ENCODE measurements around the gene C5AR1. TPM values are rescaled to one million over a fixed set of nuclear protein-coding genes. Genes with fewer than 3 reads are reported as not detected.

Gene C5AR1
- polyA plus RNA-seq, 1 of the 3 experiments (the other 2 are of a cell fraction), result 1.2 TPM

DNA sequence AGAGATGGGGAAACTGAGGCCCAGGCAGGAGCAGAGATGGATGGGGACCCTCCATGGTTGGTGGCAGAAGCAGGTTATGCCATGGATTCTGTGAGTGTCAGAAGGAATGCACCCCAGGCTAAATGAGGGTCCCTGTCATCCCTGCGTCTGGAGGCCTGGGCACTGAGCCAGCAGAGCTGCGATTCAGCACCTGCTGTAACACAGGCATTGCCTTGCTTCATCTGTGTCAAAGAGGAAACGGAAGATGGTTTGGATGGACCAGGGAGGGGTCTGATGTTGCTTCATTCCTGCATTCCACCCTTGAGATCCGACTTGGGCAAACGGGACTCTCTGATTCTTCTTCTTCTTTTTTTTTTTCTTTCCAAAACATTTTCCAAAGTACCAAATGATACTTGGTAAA, 1.2 kb downstream of the C5AR1 start:
- Histone ChIP-seq H3K9me2 (no peaks in the 10 kb centered on the region), H3K4me1 (ENCODE audit: control insufficient read depth in 1 of 2, insufficient read depth in 2 of 2, low read depth in 1 of 2, low read length in 1 of 2) (peaks cover 0 to 4% of the 10 kb centered on the region in 2 experiments; a peak in 2 of 4 replicates), H3F3A (replicated peaks; ENCODE audit: insufficient read depth) (peaks cover 19% of the 10 kb centered on the region), H3K79me2 (ENCODE audit: insufficient read depth) (no peaks in the 10 kb centered on the region), H4K20me1 (ENCODE audit: insufficient read depth) (no peaks in the 10 kb centered on the region), H3K4me3 (ENCODE audit: low read depth in 2 of 2, low read length in 1 of 2) (no peak overlapping the region), H3K36me3 (replicated peaks in 1 of 2; ENCODE audit: control insufficient read depth in 1 of 2, insufficient read depth in 2 of 2, low read length in 1 of 2) (no peaks in the 10 kb centered on the region), H3K9ac (no peak overlapping the region), H3K4me2 (no peak overlapping the region), H3K27ac (ENCODE audit: low read depth in 2 of 2, low read length in 1 of 2) (no peak overlapping the region), H3K9me3 (no peaks in the 10 kb centered on the region), H3K27me3 (ENCODE audit: insufficient read depth) (peaks cover 24% of the 10 kb centered on the region), H2AFZ (ENCODE audit: low read depth) (no peak overlapping the region)
- ChIA-PET CTCF (interaction anchor here (1.2 kb wide), 1 partner anchor 81 kb away, joined by 4 read pairs; no protein-coding TSS in a partner anchor), POLR2A (interaction anchor here (0.6 kb wide), 1 partner anchor 290 kb away, joined by 3 read pairs; no protein-coding TSS in a partner anchor)
- 2% methylated on average over 4 of the region's 5 CpGs for WGBS (ENCODE audit: low lambda C conversion rate)
- DNase-seq, result peak; percentile 62
- TF ChIP-seq ELF1 (IDR thresholded peaks at IDR 0.05) (no peak), NFIC (IDR thresholded peaks at IDR 0.05; ENCODE audit: borderline replicate concordance) (peak; percentile 41), RCOR1 (IDR thresholded peaks at IDR 0.05; ENCODE audit: low read length) (peak; percentile 98)
- TF ChIP-seq, protein P1, sequence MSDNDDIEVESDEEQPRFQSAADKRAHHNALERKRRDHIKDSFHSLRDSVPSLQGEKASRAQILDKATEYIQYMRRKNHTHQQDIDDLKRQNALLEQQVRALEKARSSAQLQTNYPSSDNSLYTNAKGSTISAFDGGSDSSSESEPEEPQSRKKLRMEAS (IDR thresholded peaks at IDR 0.05; ENCODE audit: low read depth), result no peak
- TF ChIP-seq, protein P2, sequence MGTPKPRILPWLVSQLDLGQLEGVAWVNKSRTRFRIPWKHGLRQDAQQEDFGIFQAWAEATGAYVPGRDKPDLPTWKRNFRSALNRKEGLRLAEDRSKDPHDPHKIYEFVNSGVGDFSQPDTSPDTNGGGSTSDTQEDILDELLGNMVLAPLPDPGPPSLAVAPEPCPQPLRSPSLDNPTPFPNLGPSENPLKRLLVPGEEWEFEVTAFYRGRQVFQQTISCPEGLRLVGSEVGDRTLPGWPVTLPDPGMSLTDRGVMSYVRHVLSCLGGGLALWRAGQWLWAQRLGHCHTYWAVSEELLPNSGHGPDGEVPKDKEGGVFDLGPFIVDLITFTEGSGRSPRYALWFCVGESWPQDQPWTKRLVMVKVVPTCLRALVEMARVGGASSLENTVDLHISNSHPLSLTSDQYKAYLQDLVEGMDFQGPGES (IDR thresholded peaks at IDR 0.05; ENCODE audit: low read depth, low read length), result no peak
- TF ChIP-seq, protein P3, sequence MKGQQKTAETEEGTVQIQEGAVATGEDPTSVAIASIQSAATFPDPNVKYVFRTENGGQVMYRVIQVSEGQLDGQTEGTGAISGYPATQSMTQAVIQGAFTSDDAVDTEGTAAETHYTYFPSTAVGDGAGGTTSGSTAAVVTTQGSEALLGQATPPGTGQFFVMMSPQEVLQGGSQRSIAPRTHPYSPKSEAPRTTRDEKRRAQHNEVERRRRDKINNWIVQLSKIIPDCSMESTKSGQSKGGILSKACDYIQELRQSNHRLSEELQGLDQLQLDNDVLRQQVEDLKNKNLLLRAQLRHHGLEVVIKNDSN (IDR thresholded peaks at IDR 0.05; ENCODE audit: borderline replicate concordance, low read depth), result no peak

DNA sequence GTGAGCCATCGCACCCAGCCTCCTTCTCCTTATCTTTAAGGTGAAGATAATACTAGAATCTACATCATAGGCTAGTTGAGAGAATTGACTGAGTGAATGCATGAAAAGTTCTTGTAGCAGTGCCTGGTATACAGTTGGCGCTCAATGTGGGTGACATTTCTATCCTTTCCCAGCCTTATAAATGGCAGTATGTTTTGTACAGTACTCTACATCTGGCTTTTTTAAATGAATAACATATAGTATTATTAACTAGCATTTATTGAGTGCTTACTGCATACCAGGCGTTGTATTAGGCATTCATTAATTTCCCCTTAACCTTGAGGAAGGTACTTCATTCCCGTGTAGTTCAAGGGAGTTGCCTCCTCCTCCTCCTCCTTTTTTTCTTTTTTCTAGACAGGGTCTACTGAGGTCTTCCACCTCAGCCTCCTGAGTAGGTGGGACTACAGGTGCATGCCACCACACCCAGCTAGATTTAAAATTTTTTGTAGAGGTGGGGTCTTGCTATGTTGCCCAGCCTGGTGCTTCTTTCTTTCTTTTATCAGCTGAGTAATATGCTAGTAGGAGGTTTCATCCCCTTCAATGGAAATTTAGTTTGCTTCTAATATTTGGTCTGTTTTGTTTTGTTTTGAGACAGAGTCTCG, 2.8 kb downstream of the C5AR1 start:
- CTCF ChIA-PET, result no interaction called here
- 51% methylated on average over 5 of the region's 5 CpGs for WGBS (ENCODE audit: low lambda C conversion rate)
- no peaks in the 10 kb centered on the region for H3K9me2 ChIP-seq
- TF ChIP-seq ELF1 (IDR thresholded peaks at IDR 0.05) (no peak), RXRA (IDR thresholded peaks at IDR 0.05; ENCODE audit: borderline replicate concordance, low read depth) (no peak), FOSL2 (IDR thresholded peaks at IDR 0.05; ENCODE audit: borderline replicate concordance, low read depth) (no peak), TEAD4 (IDR thresholded peaks at IDR 0.05; ENCODE audit: borderline replicate concordance, insufficient read depth) (no peak), TAF1 (IDR thresholded peaks at IDR 0.05; ENCODE audit: borderline replicate concordance, low read depth, low read length) (no peak), SIN3A (IDR thresholded peaks at IDR 0.05; ENCODE audit: borderline replicate concordance, low read depth, low read length) (no peak), EP300 (IDR thresholded peaks at IDR 0.05; ENCODE audit: borderline replicate concordance in 1 of 2, low read depth in 1 of 2, low read length in 1 of 2) (no peak), JUND (IDR thresholded peaks at IDR 0.05) (no peak), MEF2A (IDR thresholded peaks at IDR 0.05; ENCODE audit: borderline replicate concordance, low read depth) (no peak), EZH2phosphoT487 (IDR thresholded peaks at IDR 0.05; ENCODE audit: borderline replicate concordance, low read depth) (no peak)
- TF ChIP-seq, protein P4, sequence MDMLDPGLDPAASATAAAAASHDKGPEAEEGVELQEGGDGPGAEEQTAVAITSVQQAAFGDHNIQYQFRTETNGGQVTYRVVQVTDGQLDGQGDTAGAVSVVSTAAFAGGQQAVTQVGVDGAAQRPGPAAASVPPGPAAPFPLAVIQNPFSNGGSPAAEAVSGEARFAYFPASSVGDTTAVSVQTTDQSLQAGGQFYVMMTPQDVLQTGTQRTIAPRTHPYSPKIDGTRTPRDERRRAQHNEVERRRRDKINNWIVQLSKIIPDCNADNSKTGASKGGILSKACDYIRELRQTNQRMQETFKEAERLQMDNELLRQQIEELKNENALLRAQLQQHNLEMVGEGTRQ (IDR thresholded peaks at IDR 0.05; ENCODE audit: borderline replicate concordance, low read depth, low read length), result no peak
- TF ChIP-seq, protein P5, sequence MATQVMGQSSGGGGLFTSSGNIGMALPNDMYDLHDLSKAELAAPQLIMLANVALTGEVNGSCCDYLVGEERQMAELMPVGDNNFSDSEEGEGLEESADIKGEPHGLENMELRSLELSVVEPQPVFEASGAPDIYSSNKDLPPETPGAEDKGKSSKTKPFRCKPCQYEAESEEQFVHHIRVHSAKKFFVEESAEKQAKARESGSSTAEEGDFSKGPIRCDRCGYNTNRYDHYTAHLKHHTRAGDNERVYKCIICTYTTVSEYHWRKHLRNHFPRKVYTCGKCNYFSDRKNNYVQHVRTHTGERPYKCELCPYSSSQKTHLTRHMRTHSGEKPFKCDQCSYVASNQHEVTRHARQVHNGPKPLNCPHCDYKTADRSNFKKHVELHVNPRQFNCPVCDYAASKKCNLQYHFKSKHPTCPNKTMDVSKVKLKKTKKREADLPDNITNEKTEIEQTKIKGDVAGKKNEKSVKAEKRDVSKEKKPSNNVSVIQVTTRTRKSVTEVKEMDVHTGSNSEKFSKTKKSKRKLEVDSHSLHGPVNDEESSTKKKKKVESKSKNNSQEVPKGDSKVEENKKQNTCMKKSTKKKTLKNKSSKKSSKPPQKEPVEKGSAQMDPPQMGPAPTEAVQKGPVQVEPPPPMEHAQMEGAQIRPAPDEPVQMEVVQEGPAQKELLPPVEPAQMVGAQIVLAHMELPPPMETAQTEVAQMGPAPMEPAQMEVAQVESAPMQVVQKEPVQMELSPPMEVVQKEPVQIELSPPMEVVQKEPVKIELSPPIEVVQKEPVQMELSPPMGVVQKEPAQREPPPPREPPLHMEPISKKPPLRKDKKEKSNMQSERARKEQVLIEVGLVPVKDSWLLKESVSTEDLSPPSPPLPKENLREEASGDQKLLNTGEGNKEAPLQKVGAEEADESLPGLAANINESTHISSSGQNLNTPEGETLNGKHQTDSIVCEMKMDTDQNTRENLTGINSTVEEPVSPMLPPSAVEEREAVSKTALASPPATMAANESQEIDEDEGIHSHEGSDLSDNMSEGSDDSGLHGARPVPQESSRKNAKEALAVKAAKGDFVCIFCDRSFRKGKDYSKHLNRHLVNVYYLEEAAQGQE (IDR thresholded peaks at IDR 0.05; ENCODE audit: low read depth, low read length), result no peak
- TF ChIP-seq, protein P6, sequence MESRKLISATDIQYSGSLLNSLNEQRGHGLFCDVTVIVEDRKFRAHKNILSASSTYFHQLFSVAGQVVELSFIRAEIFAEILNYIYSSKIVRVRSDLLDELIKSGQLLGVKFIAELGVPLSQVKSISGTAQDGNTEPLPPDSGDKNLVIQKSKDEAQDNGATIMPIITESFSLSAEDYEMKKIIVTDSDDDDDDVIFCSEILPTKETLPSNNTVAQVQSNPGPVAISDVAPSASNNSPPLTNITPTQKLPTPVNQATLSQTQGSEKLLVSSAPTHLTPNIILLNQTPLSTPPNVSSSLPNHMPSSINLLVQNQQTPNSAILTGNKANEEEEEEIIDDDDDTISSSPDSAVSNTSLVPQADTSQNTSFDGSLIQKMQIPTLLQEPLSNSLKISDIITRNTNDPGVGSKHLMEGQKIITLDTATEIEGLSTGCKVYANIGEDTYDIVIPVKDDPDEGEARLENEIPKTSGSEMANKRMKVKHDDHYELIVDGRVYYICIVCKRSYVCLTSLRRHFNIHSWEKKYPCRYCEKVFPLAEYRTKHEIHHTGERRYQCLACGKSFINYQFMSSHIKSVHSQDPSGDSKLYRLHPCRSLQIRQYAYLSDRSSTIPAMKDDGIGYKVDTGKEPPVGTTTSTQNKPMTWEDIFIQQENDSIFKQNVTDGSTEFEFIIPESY (IDR thresholded peaks at IDR 0.05; ENCODE audit: borderline replicate concordance, low read depth), result no peak

More for the DNA sequence above, 2.8 kb downstream of the C5AR1 start:
- H3F3A ChIP-seq (replicated peaks; ENCODE audit: insufficient read depth), result peaks cover 19% of the 10 kb centered on the region
- peaks cover 24% of the 10 kb centered on the region for H3K27me3 ChIP-seq (ENCODE audit: insufficient read depth)
- no peaks in the 10 kb centered on the region for H3K9me3 ChIP-seq
- H2AFZ ChIP-seq (ENCODE audit: low read depth), result no peak overlapping the region
- H3K4me1 ChIP-seq (ENCODE audit: control insufficient read depth in 1 of 2, insufficient read depth in 2 of 2, low read depth in 1 of 2, low read length in 1 of 2), result peaks cover 0 to 4% of the 10 kb centered on the region in 2 experiments; a peak in 2 of 4 replicates
- H3K79me2 ChIP-seq (ENCODE audit: insufficient read depth), result no peaks in the 10 kb centered on the region
- no peak overlapping the region for H3K4me3 ChIP-seq (ENCODE audit: low read depth in 2 of 2, low read length in 1 of 2)
- no peak overlapping the region for H3K4me2 ChIP-seq
- no peak overlapping the region for H3K9ac ChIP-seq
- H4K20me1 ChIP-seq (ENCODE audit: insufficient read depth), result no peaks in the 10 kb centered on the region
- DNase-seq, result no peak
- POLR2A ChIA-PET, result no interaction called here
- no peaks in the 10 kb centered on the region for H3K36me3 ChIP-seq (replicated peaks in 1 of 2; ENCODE audit: control insufficient read depth in 1 of 2, insufficient read depth in 2 of 2, low read length in 1 of 2)
- no peak overlapping the region for H3K27ac ChIP-seq (ENCODE audit: low read depth in 2 of 2, low read length in 1 of 2)

Measured in SK-N-SH (cell line).